Colonic mucosa (tissue), 4 donors: ENCODE measurements around the gene TNFRSF18. TPM values are rescaled to one million over a fixed set of nuclear protein-coding genes. Genes with fewer than 3 reads are reported as not detected.
"Not testable (repeated sequence)": the region's sequence is repeated elsewhere in the genome, so short reads cannot be mapped to it uniquely, and the experiment has no call there.

Experiments used
- DNase-seq: peaks from one replicate; pipeline ENCODE4 v3.0.0-alpha.2; 2020
- H3K27ac ChIP-seq: fragments of 200-600 bp; one replicate; pipeline ENCODE4 v1.8.0; 2021
- H3K27me3 ChIP-seq: fragments of 200-600 bp; one replicate; pipeline ENCODE4 v1.8.0; 2021
- H3K36me3 ChIP-seq: fragments of 200-600 bp; one replicate; pipeline ENCODE4 v1.8.0; 2021
- H3K4me1 ChIP-seq: fragments of 200-600 bp; one replicate; pipeline ENCODE4 v1.8.0; 2021; ENCODE audit warnings: mild to moderate bottlenecking
- H3K4me3 ChIP-seq: fragments of 200-600 bp; one replicate; pipeline ENCODE4 v1.8.0; 2021
- H3K9ac ChIP-seq, 2 donors: one replicate each; pipeline ENCODE4 v1.7.0; 2013; ENCODE audit warnings: control low read depth in 2 of 2, low read depth in 2 of 2, low read length in 2 of 2
- H3K9me3 ChIP-seq: fragments of 200-600 bp; one replicate; pipeline ENCODE4 v1.8.0; 2021
- CTCF ChIP-seq: fragments of 200-600 bp; IDR thresholded peaks from one replicate; pipeline ENCODE4 v1.8.0; 2022; ENCODE audit warnings: antibody characterized with exemption, mild to moderate bottlenecking
- intact Hi-C: fragments of 100-400 bp; cut with DNase I; formaldehyde crosslinking; loops from one replicate; pipeline ENCODE4 v1.14.1; 2022
- total RNA-seq, 2 donors: library from RNA; stranded (reverse); fragmentation: NEBNext Ultra II Directional in 1 of 2; extraction: Animal tissue kit (Norgen Biotek cat#: 25700) in 1 of 2; gene quantifications; one replicate each; pipeline ENCODE4 v1.2.1, GENCODE V29; 2021
- donor health status: healthy.
- donor health status: DM: no; HTN: no; CAD: no.
- donor health status: DM: no; HTN: no; CAD: no.

TNFRSF18 gene
- total RNA-seq, 2 donors from 2014 or later, result 0.61 to 1.7 TPM

- Histone ChIP-seq H3K36me3 (no peaks in the 10 kb centered on the region), H3K27ac (no peak overlapping the region)
These were observed 46.9 kb upstream of the TNFRSF18 start for GRCh38 chr1:1253314-1253713.

GRCh38 chr1:1250786-1251284 is 44.4 kb upstream of the TNFRSF18 start:
- Histone ChIP-seq H3K36me3 (no peaks in the 10 kb centered on the region), H3K9ac (no peak overlapping the region), H3K9me3 (no peaks in the 10 kb centered on the region), H3K27ac (no peak overlapping the region), H3K27me3 (peaks cover 19% of the 10 kb centered on the region), H3K4me3 (no peak overlapping the region), H3K4me1 (no peaks in the 10 kb centered on the region)
- no peak for TF ChIP-seq CTCF
- intact Hi-C loops, result loop anchor here (5.0 kb wide), 1 partner anchor 129 kb away; no protein-coding TSS in a partner anchor
- DNase-seq, result no peak

More at GRCh38 chr1:1253314-1253713, 46.9 kb upstream of the TNFRSF18 start:
- no peaks in the 10 kb centered on the region for H3K9me3 ChIP-seq
- no peaks in the 10 kb centered on the region for H3K4me1 ChIP-seq
- TF ChIP-seq CTCF, result no peak
- no peaks in the 10 kb centered on the region for H3K27me3 ChIP-seq
- intact Hi-C loops, result loop anchor here (5.0 kb wide), 1 partner anchor 131 kb away; no protein-coding TSS in a partner anchor
- H3K9ac ChIP-seq, result no peak overlapping the region
- no peak overlapping the region for H3K4me3 ChIP-seq
- DNase-seq, result no peak

- H3K4me3 ChIP-seq, H3K4me1 ChIP-seq, H3K9ac ChIP-seq, H3K36me3 ChIP-seq, H3K27ac ChIP-seq, H3K9me3 ChIP-seq, DNase-seq, intact Hi-C loops: not testable (repeated sequence)
- H3K27me3 ChIP-seq, result peaks cover 25% of the 10 kb centered on the region
These were observed 41.9 kb upstream of the TNFRSF18 start for GRCh38 chr1:1248009-1248913.

GRCh38 chr1:1247341-1247913 is 41.0 kb upstream of the TNFRSF18 start:
- H3K27ac ChIP-seq, result no peak overlapping the region
- no peaks in the 10 kb centered on the region for H3K4me1 ChIP-seq
- H3K4me3 ChIP-seq, result no peak overlapping the region
- no peak for DNase-seq
- no peaks in the 10 kb centered on the region for H3K36me3 ChIP-seq
- no peak for TF ChIP-seq CTCF
- peaks cover 25% of the 10 kb centered on the region for H3K27me3 ChIP-seq
- no peak overlapping the region for H3K9ac ChIP-seq
- intact Hi-C loops, result no loop called here
- no peaks in the 10 kb centered on the region for H3K9me3 ChIP-seq

GRCh38 chr1:1246577-1247340 is 40.4 kb upstream of the TNFRSF18 start, which contains the start of gene C1QTNF12:
Gene C1QTNF12 (minus strand): TSS chr1:1246722. CDS start chr1:1246690, 32 bp downstream.
- H3K4me3 ChIP-seq, result no peak within 1 kb of the TSS
- no peak for DNase-seq
- H3K27me3 ChIP-seq, result peaks cover 25% of the 10 kb centered on the region
- no peak within 1 kb of the TSS for H3K27ac ChIP-seq
- H3K4me1 ChIP-seq, result no peaks in the 10 kb centered on the region
- no peak for TF ChIP-seq CTCF
- H3K36me3 ChIP-seq, result no peaks in the 10 kb centered on the region
- H3K9me3 ChIP-seq, result no peaks in the 10 kb centered on the region
- intact Hi-C loops, result no loop called here
- no peak within 1 kb of the TSS for H3K9ac ChIP-seq
